AG10803 (cell line): Measurements from ENCODE around the gene FIP1L1.

ENCODE experiments used
- DNase-seq: peaks from one replicate; pipeline ENCODE4 v3.0.0; 2010; ENCODE audit warnings: low read depth
- H3K4me3 ChIP-seq: 2 replicates; pipeline ENCODE4 v1.5.1; 2011; ENCODE audit warnings: mild to moderate bottlenecking, low read length, control low read depth
- CTCF ChIP-seq: conservative IDR thresholded peaks from 2 replicates; pipeline ENCODE4 v1.5.1; 2011; ENCODE audit warnings: mild to moderate bottlenecking, low read length, control low read depth, inconsistent platforms

Gene FIP1L1

GRCh38 chr4:53490965-53491622 lies 113.7 kb downstream of the FIP1L1 start:
- H3K4me3 ChIP-seq, result no peak overlapping the region
- DNase-seq, result peak; percentile 98
- TF ChIP-seq CTCF, result peak; percentile 87

GRCh38 chr4:53494851-53495250 lies 117.4 kb downstream of the FIP1L1 start:
- no peak for TF ChIP-seq CTCF
- peak; percentile 55 for DNase-seq
- H3K4me3 ChIP-seq, result no peak overlapping the region

- TF ChIP-seq CTCF, result peak; percentile 41
- H3K4me3 ChIP-seq, result no peak overlapping the region
Measured at GRCh38 chr4:53497487-53498244, 120.2 kb downstream of the FIP1L1 start.

GRCh38 chr4:53498706-53499105 lies 121.3 kb downstream of the FIP1L1 start:
- H3K4me3 ChIP-seq, result no peak overlapping the region
- no peak for TF ChIP-seq CTCF
- no peak for DNase-seq

More at GRCh38 chr4:53497487-53498244, 120.2 kb downstream of the FIP1L1 start:
- peak; percentile 81 for DNase-seq

GRCh38 chr4:53499791-53500190 lies 122.3 kb downstream of the FIP1L1 start:
- DNase-seq, result no peak
- no peak for TF ChIP-seq CTCF
- H3K4me3 ChIP-seq, result no peak overlapping the region

GRCh38 chr4:53500546-53500945 lies 123.1 kb downstream of the FIP1L1 start:
- H3K4me3 ChIP-seq, result no peak overlapping the region
- TF ChIP-seq CTCF, result no peak
- DNase-seq, result no peak

- no peak for TF ChIP-seq CTCF
- no peak overlapping the region for H3K4me3 ChIP-seq
- no peak for DNase-seq
Measured at GRCh38 chr4:53501561-53501960, 124.1 kb downstream of the FIP1L1 start.
